GM15510 (cell line): ENCODE data around the gene TIAM2.

Experiments
- POLR2A ChIP-seq: IDR thresholded peaks from 3 replicates; pipeline ENCODE4 v1.6.1; 2011; ENCODE audit warnings: borderline replicate concordance; ENCODE audit not compliant: insufficient read length; ENCODE audit errors: extremely low read depth

The TIAM2 gene

DNA sequence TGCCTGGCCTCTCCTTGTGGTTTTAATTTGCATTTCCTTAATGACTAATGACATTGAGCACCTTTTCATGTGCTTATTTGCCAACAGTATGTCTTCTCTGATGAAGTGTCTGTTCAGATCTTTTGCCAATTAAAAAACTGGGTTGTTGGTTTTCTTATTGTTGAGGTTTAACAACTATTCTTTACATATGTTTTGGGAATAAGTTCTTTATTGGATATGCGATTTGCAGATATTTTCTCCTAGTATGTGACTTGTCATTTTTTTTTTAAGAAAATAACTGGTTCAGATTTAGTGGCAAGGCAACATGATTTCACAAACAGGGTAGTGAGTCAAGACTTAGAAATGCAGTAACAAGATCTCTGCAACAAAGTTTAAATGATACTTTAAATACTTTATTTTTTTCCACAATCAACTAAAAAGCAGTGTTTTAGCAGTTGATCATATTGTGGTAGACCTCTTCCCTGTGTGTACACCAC, 67.8 kb downstream of the TIAM2 start:
- no peak for TF ChIP-seq POLR2A

DNA sequence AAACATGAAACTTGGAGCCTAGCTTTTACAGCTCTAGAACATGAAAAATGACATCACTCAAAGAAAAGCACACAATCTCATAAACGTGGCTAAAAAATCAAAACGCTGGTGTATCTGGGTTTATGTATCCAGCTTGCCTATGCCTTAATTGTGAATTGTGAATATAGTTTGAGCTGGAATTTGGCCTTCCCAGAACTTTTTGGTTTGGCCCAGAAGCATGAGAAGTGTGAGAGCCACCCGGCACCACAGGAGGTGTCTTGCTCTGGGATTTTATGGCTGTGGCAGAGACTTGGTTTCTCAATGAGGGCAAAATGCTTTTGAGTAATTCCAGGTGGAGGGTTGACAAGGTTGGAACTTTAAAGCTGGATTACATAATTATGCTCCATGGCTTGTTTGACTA, 69.2 kb downstream of the TIAM2 start:
- TF ChIP-seq POLR2A = no peak

DNA sequence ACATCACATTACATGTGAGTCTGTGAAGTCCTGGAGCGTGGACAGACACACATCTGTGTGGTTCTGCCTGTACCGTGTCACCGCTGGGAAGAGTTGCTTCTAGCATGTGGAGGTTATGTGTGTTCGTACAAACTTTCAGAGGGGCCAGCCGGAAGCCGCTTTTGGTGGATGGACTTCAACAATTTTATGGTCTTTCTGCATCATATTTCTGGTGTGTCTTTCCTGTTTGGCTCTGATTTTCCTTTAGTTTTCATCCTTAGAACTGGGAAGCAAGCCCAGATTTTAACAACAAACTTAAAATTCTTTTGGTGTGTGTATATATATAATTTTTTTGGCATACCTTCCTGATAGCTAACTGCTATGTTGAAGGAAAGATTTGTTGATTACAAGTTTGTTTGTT, 71.2 kb downstream of the TIAM2 start:
- TF ChIP-seq POLR2A = no peak

DNA sequence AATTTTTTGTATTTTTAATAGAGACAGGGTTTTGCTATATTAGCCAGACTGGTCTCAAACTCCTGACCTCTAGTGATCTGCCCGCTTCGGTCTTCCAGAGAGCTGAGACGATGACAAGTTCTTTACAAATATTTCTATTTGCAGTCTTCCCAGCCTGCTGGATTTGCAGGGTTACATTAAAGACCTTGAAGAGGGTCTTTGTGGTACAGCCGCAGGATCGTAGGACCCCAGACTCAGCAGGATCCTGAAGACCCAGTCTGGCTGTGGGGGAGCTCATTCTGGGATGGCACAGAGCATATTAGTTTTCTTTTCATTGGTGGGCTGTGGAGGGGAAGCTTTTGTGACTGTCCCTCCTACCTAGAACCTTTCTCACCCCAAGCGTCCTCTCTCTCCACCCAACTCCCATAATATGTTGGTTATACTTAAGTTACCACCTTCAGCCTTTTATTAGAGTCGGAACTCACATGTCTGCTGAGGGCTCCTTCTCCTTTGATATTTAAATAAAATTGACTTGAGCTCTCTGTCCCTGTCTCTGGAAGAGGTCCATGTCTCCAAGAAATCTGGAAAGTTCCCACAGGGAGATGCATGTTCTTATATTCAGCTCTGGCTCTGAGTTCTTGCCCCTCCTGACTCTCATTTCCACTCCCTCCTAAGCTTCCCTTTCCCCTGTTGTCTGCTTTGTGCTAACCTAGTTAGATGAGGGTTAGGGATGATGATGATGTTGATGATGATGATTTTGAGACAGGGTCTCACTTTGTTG, 72.0 kb downstream of the TIAM2 start:
- no peak for TF ChIP-seq POLR2A

DNA sequence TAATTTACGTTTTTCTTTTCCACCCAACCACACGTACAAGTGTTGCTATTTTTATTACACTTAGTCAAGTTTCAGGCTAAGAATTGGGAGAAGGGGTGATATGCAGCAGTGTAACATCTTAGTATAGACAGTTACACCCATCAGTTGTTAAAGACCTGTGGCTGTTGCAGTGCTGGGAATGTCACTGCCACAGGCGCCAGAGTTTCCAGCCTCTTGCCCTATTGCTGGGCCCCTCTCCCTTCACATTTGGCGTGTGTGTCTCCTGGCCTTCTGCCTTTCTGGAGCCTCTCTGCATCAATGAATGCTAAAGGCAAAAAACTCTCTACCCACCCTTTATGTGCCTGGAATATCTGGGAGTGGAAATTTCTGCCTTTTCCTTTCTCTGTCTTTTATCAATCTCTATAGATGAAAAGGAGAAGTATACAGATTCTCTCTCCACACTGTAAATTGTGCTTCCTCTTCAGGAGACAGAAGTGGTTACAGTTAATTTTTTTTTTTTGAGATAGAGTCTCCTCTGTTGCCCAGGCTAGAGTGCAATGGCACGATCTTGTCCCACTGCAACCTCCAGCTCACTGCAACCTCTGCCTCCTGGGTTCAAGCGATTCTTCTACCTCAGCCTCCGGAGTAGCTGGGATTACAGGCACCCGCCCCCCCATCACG, 73.0 kb downstream of the TIAM2 start:
- no peak for TF ChIP-seq POLR2A

DNA sequence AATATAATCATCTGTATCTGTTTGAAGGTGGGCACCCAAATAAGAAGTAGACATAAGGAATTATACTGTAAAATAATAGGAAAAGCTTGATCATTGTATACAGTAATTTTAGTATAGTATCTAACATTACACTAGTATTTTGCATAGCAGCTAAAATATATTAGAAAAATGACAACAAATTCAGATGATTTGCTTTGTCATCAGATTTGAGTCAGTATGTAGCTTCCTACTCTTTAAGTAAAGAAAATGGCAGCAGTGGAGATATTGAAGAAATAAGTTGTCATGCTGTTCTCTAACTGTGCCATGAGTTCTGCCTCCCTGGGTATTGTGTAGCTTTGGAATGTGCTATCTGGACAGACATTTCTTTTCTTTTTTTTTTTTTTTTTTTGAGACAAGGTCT, 74.4 kb downstream of the TIAM2 start:
- TF ChIP-seq POLR2A = no peak

DNA sequence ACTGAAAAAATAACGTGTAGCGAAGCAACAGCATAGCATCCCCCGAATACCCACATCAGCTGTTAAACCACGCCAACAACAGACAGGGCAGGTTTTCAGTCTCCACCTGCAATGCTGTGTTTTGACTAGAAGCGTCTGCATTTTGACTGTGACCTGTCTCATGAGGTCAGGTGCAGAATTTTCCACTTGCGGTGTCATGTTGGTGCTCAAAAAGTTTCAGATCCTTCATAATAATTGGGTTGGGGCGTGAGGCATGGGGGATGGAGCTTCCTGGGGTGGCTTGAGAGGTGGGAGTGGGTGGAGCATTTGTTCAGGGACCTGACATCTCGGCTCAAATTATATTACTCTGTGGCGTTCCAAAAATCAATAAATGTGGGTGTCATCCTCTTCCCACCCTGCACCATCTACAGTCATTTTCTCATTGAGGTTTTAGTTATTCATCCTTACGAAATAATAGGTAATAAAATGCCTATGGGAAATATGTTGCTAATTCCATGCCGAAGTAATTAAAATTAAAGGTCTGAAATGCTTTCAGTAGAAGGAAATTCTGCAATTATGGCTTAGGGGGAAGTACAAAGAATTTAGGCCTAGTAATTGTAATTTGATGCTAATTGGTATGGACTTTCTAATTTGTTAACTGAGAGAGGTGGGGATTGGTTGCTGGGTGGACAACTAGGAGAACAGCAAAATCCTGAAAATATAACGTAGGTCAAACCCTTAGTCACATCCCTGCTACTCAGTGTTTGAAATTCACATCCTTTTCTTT, 81.0 kb downstream of the TIAM2 start:
- no peak for TF ChIP-seq POLR2A

DNA sequence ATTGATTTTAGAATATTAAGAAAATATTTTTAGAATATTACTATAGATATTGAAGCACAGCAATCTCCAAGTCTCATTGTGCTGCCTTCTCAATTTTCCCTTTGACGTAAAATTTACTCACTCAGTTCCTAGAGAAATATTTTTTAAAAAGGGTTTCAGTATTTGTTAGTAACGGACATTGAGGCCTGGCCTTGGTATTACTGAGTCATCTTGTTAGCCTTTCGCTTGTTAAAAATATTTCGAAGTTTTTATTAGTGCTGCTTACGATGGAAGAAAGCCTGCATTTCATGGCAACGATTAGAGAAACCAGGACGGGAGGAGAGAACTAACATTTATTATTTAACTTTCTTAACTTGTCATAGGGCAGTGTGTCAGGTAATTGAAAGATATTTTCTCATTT, 82.2 kb downstream of the TIAM2 start:
- TF ChIP-seq POLR2A = no peak

DNA sequence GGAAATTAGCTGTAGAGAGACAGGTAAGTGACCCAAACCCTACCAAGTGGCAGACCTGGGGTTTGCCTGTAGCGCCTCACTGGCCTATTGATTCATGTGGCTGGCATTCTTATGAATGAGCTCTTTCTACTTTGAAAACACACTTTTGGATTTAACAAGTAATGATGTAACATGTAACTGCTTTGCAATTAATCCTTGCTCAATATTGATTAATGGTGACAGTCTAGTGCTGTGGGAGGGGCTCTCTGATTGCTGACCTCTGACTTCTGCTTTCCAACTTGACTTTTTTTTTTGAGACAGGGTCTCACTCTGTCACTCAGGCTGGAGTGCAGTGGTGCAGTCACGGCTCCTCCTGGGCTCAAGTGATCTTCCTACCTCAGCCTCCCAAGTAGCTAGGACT, 82.7 kb downstream of the TIAM2 start:
- TF ChIP-seq POLR2A = no peak

DNA sequence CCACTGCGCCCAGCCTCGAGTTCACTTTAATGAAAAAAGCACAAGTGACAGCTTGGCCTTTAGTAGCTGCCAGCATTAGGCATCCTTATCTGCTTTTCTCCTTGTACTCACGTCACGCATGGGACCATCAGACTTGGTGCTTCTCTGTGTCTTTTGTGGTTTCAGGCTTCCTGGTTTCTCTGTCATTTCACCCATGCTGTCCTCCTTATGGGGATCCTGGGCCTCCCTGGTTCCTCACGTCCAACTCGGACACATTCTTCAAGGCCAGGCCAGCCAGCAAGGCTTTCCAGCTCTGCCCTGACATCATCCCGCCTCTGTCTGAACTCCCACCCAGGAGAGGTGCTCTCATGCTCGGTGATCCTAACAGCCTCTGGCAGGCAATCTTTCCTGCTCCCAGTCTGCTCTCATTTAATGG, 83.2 kb downstream of the TIAM2 start:
- no peak for TF ChIP-seq POLR2A

DNA sequence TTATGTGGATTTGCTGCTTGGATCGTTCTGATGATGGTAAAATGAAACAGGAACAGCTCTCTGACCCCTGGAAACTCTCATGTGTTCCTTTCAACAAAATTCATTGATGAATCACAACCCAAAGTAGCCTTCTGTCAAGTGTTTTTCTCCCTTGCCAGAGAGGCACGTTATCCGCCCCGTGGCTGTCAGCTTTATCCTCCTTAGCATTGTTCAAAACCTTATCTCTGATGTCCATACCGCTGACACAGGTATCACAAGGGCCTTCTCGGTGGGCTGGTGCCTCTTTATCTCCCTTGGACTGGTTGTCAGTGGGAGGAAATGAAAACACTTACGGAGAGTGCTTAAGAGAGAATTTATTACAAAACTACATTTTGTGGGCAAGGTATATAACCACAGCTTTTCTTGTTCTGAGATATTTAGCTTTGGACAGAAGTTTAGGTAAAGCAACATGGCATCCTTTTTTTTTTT, 84.9 kb downstream of the TIAM2 start:
- TF ChIP-seq POLR2A = no peak

DNA sequence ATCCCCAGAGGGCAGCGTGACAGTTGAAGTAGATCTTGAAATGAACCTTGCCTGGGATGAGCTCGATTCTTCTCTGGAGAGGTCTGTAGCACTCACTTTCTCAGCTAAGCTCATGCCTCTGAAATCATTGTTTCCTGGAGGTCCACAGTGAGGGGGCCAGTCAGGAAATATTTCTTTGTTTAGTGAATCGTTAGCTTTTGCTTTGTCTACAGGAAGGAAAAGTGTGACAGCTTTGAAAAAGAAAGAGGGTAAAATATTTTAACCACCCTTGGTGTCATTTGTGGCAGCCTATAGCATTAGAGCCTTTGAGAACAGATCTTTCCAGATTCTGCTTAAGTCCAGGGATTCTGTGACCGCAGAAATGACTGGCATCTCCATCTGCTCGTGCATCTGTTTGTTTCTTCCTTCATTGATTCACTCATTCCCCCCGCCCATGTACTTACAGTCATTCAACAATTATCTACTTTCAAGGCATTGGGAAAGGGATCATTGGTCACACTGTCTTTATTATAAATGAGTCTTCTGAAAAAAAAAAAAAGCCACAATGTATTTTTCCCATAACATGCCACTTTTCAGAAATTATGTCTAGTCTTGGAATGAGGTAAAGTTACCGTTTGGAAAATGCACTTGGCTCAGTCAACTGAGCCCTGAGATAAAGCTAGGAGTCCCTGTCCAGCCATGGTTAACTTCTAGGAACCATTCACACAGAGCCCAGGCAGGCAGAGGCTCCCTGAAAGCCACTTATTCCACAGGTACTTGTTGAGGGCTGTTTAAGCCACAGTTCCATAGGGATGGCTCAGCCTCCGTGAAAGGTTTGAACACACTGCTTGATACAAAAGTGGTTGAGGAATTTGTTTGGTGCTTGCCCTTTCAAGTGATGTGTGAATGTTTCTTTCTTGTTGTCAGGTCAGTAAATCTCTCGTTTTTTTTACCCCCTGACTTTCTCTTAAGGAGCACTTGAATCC, 86.0 kb downstream of the TIAM2 start:
- no peak for TF ChIP-seq POLR2A

DNA sequence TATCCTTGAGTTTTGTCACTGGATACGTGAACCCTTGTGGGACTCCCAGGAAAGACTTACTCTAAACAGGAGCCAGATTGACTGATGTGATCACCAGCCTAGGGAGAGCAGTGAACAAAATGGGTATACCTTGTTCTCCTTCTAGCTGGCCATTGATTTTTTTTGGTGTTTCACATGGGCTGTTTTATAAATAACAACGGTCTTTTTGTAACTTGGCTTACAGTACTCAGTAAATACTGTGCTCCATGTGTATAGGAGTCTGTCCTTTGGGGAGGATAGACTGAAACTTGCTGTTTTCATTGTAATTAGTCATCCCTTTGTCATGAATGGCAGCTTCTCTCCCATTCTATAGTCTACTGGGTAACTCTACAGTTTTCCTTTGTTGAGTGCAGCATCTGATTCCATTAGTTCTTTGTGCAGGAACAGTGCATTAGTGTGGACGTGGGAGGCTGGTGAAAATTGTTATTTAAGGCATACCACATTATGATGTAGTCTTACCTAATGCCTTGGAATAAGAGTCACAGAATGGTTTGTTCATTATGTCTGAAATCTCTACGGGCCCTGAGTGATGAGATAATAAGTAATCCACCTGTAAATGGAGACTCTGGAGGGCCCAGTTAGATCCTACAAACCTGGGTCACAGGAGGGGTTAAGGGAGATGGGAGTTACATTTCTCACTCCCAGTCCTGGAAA, 89.5 kb downstream of the TIAM2 start:
- no peak for TF ChIP-seq POLR2A

DNA sequence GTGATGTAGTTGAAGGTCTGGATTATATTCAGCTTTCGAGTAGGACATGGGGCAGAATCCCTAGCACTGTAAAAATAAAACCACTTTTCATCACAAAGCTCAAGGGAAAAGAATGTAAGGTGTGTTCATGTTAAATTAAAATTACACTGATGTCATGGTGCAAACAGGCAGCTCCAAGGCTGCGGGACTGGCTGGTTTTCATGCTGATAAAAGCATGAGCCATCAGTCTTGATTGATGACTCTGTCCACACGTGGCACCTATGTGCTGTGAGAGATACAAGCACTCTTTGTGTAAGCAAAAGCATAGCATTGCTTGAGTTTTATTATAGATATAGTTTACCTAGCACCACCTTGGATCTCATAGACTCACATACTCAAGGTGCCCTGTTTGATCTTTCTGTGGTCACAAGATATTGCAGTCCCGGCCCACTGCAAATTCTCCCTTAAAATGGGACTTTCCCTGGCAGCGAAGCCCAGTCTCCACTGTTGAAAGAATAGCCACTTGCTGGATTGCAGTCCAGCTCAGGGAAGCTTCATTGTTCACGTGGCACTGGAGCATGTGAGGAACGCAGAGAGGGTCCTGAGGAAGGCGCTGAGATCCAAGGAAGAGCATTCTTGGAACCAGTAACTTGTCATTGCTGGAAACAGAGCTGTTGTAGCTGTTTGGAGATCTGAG, 90.6 kb downstream of the TIAM2 start:
- TF ChIP-seq POLR2A = no peak

DNA sequence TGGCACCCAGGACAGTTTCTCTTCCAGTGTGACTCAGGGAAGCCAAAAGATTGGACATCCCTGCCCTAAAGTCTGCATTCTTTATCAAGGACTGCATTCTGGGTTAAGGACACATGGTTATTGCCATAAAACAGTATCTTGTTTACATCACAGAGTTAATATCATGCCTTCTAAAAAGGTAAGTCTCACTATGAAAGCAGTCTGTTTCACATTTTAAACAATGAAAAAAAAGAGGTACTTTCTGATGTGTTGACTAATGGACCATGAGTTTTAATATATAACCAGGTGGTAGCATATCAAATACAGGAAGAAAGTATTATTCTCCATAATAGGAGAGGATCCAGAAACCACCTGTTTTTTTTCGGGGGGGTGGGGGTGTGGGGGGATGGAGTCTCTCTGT, 93.7 kb downstream of the TIAM2 start:
- TF ChIP-seq POLR2A = no peak
